HepG2 (cell line): ENCODE data around the gene INHA. TPM values are rescaled to one million over a fixed set of nuclear protein-coding genes. Genes with fewer than 3 reads are reported as not detected.

ENCODE experiments used
- ELF1 ChIP-seq: sonication (generic); formaldehyde crosslinking; IDR thresholded peaks from 2 replicates; pipeline ENCODE4 v1.4.0; 2020; ENCODE audit warnings: missing genetic modification reagents
- GATA4 ChIP-seq: sonication (generic); IDR thresholded peaks from 2 replicates; pipeline ENCODE4 v1.6.1; 2016; ENCODE audit warnings: antibody characterized with exemption, low read depth, borderline replicate concordance
- HHEX ChIP-seq: IDR thresholded peaks from 2 replicates; pipeline ENCODE4 v1.6.1; 2016; ENCODE audit warnings: control low read depth
- KIAA2018 ChIP-seq: sonication (generic); formaldehyde crosslinking; IDR thresholded peaks from 2 replicates; pipeline ENCODE4 v1.5.0; 2020; ENCODE audit warnings: mild to moderate bottlenecking, missing genetic modification reagents, borderline replicate concordance
- NFE2 ChIP-seq: sonication (generic); formaldehyde crosslinking; IDR thresholded peaks from 2 replicates; pipeline ENCODE4 v1.4.0; 2020; ENCODE audit warnings: missing genetic modification reagents
- NFE2L1 ChIP-seq: sonication (generic); formaldehyde crosslinking; IDR thresholded peaks from 2 replicates; pipeline ENCODE4 v1.4.0; 2020; ENCODE audit warnings: missing genetic modification reagents, mild to moderate bottlenecking, borderline replicate concordance
- STAT5B ChIP-seq: sonication (generic); formaldehyde crosslinking; IDR thresholded peaks from 2 replicates; pipeline ENCODE4 v1.4.0; 2020; ENCODE audit warnings: missing genetic modification reagents
- ZBED4 ChIP-seq: sonication (generic); formaldehyde crosslinking; IDR thresholded peaks from 2 replicates; pipeline ENCODE4 v1.4.0; 2020; ENCODE audit warnings: missing genetic modification reagents, borderline replicate concordance
- ZBTB20 ChIP-seq: sonication (generic); formaldehyde crosslinking; IDR thresholded peaks from 2 replicates; pipeline ENCODE4 v1.8.1; 2023; ENCODE audit warnings: missing genetic modification reagents, low read depth, mild to moderate bottlenecking, borderline replicate concordance
- ZNF3 ChIP-seq: IDR thresholded peaks from 2 replicates; pipeline ENCODE4 v1.7.0; 2017; ENCODE audit warnings: inconsistent platforms
- ZNF792 ChIP-seq: IDR thresholded peaks from 2 replicates; pipeline ENCODE4 v1.6.1; 2016
- polyA plus RNA-seq, 8 experiments: library from polyadenylated mRNA; depleted of rRNA in 3 of 8; stranded (reverse) in 7 of 8; unstranded in 1 of 8; fragments of >200 nt; fragmentation: Illumina TruSeq in 4 of 8; extraction: Trizol in 4 of 8; gene quantifications; 2 replicates each; pipeline versions ENCODE4 v1.2.1 to v1.2.3, GENCODE V29; 2011 to 2016; ENCODE audit warnings: low read depth in 4 of 8, missing spikeins in 1 of 8, mixed read lengths in 1 of 8; ENCODE audit not compliant: insufficient read depth in 1 of 8
- total RNA-seq, 5 experiments: library from RNA; depleted of rRNA; stranded (reverse); fragments of >200 nt; fragmentation: Illumina TruSeq; extraction: Trizol; gene quantifications; 2 replicates each; pipeline ENCODE4 v1.2.3, GENCODE V29; 2016; ENCODE audit warnings: low read depth in 1 of 5
- TF ChIP-seq, protein P1 (sequence below): IDR thresholded peaks from 2 replicates; pipeline ENCODE4 v1.6.1; 2016; ENCODE audit warnings: control low read depth
- TF ChIP-seq, protein P2 (sequence below): sonication (generic); formaldehyde crosslinking; IDR thresholded peaks from 2 replicates; pipeline ENCODE4 v1.4.0; 2020; ENCODE audit warnings: missing genetic modification reagents

The INHA gene
- total and polyA plus RNA-seq, 2 of the 13 experiments (the other 11 are each of a cell fraction or from before 2014, with no cell fraction given): 4.1 to 15.2 TPM

GRCh38 chr2:219597552-219598307 is 25.6 kb downstream of the INHA start, which contains the start of gene STK11IP (continued):
- TF ChIP-seq ZBED4 (CRISPR knock-in tag): peak; percentile 96
- no peak for TF ChIP-seq NFE2 (CRISPR knock-in tag)
- peak; percentile 90 for TF ChIP-seq ZNF792 (CRISPR knock-in tag)
- peak; percentile 91; the same call in 1 of the 2 replicates for TF ChIP-seq KIAA2018 (CRISPR knock-in tag)
- peak; percentile 97 for TF ChIP-seq ELF1 (CRISPR knock-in tag)
- no peak; the same call in 1 of the 2 replicates for TF ChIP-seq NFE2L1 (CRISPR knock-in tag)
- TF ChIP-seq ZBTB20 (CRISPR knock-in tag): peak; percentile 36; the same call in 1 of the 2 replicates
- 0 out of 2 replicates have a peak, but pooled peaks have one; percentile 15 for TF ChIP-seq ZNF3 (CRISPR knock-in tag)
- no peak for TF ChIP-seq HHEX
- TF ChIP-seq, protein P1, sequence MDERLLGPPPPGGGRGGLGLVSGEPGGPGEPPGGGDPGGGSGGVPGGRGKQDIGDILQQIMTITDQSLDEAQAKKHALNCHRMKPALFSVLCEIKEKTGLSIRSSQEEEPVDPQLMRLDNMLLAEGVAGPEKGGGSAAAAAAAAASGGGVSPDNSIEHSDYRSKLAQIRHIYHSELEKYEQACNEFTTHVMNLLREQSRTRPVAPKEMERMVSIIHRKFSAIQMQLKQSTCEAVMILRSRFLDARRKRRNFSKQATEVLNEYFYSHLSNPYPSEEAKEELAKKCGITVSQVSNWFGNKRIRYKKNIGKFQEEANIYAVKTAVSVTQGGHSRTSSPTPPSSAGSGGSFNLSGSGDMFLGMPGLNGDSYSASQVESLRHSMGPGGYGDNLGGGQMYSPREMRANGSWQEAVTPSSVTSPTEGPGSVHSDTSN (CRISPR knock-in tag): no peak
- TF ChIP-seq STAT5B (CRISPR knock-in tag): 0 out of 2 replicates have a peak, but pooled peaks have one; percentile 38
- TF ChIP-seq, protein P2, sequence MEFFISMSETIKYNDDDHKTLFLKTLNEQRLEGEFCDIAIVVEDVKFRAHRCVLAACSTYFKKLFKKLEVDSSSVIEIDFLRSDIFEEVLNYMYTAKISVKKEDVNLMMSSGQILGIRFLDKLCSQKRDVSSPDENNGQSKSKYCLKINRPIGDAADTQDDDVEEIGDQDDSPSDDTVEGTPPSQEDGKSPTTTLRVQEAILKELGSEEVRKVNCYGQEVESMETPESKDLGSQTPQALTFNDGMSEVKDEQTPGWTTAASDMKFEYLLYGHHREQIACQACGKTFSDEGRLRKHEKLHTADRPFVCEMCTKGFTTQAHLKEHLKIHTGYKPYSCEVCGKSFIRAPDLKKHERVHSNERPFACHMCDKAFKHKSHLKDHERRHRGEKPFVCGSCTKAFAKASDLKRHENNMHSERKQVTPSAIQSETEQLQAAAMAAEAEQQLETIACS (CRISPR knock-in tag): no peak
- peak; percentile 57; the same call in 1 of the 2 replicates for TF ChIP-seq GATA4
